OCI-M2 (cell line): ENCODE measurements around the gene KLRK1.
"Not testable (repeated sequence)": the region's sequence is repeated elsewhere in the genome, so short reads cannot be mapped to it uniquely, and the experiment has no call there.

Experiments
- DNase-seq: peaks from one replicate; lab custom pipeline; 2025; ENCODE audit not compliant: unreplicated experiment; lab: John Stamatoyannopoulos, UW

The KLRK1 gene

GRCh38 chr12:10362828-10363657, 26.8 kb downstream of the KLRK1 start:
- DNase-seq = peak; percentile 44

- DNase-seq = no peak
Measured at GRCh38 chr12:10362325-10362724, 27.5 kb downstream of the KLRK1 start.

- DNase-seq = no peak
Measured at GRCh38 chr12:10361622-10362021, 28.2 kb downstream of the KLRK1 start.

GRCh38 chr12:10361084-10361483, 28.8 kb downstream of the KLRK1 start:
- no peak for DNase-seq

- DNase-seq = no peak
Measured at GRCh38 chr12:10358969-10359368, 30.9 kb downstream of the KLRK1 start.

- DNase-seq = no peak
Measured at GRCh38 chr12:10358131-10358530, 31.7 kb downstream of the KLRK1 start.

- no peak for DNase-seq
Measured at GRCh38 chr12:10354502-10354901, 35.3 kb downstream of the KLRK1 start.

- DNase-seq = no peak
Measured at GRCh38 chr12:10354071-10354470, 35.8 kb downstream of the KLRK1 start.

GRCh38 chr12:10351457-10351856, 38.4 kb downstream of the KLRK1 start:
- not testable (repeated sequence) for DNase-seq

GRCh38 chr12:10341892-10342509, 47.8 kb downstream of the KLRK1 start:
- DNase-seq = no peak

GRCh38 chr12:10340946-10341345, 48.9 kb downstream of the KLRK1 start:
- DNase-seq = not testable (repeated sequence)

GRCh38 chr12:10339053-10339840, 50.6 kb downstream of the KLRK1 start:
- no peak for DNase-seq

- not testable (repeated sequence) for DNase-seq
Measured at GRCh38 chr12:10338470-10338869, 51.4 kb downstream of the KLRK1 start.

GRCh38 chr12:10336196-10336595, 53.6 kb downstream of the KLRK1 start:
- not testable (repeated sequence) for DNase-seq

- no peak for DNase-seq
Measured at GRCh38 chr12:10331642-10332239, 58.1 kb downstream of the KLRK1 start.

GRCh38 chr12:10328691-10329090, 61.1 kb downstream of the KLRK1 start:
- not testable (repeated sequence) for DNase-seq
